ENCODE data around the gene C1orf53.

DNA sequence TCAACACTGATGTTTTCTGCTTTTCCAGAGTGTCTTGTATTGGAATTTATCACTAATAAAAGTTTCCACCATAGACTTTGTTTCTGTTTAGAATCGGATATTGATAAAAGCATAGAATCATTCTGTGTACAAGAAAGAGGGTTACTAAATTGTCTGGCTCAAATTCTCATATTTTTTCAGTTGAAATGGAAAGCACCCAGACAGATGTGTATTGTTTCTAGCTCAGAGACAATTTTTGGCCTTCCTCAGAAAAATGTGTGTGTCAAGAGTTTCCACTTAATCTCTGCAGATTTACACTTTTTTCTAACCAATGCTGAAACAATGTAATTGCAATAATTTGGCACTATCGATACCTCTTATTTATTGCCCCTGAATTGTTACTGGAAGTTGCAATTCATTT, 35.0 kb downstream of the C1orf53 start:
- TF ChIP-seq, protein P1, sequence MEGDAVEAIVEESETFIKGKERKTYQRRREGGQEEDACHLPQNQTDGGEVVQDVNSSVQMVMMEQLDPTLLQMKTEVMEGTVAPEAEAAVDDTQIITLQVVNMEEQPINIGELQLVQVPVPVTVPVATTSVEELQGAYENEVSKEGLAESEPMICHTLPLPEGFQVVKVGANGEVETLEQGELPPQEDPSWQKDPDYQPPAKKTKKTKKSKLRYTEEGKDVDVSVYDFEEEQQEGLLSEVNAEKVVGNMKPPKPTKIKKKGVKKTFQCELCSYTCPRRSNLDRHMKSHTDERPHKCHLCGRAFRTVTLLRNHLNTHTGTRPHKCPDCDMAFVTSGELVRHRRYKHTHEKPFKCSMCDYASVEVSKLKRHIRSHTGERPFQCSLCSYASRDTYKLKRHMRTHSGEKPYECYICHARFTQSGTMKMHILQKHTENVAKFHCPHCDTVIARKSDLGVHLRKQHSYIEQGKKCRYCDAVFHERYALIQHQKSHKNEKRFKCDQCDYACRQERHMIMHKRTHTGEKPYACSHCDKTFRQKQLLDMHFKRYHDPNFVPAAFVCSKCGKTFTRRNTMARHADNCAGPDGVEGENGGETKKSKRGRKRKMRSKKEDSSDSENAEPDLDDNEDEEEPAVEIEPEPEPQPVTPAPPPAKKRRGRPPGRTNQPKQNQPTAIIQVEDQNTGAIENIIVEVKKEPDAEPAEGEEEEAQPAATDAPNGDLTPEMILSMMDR (conservative IDR thresholded peaks at IDR 0.05; ENCODE audit: low read length): no peak
- no peak for TF ChIP-seq EZH2phosphoT487 (IDR thresholded peaks at IDR 0.05; ENCODE audit: borderline replicate concordance, low read depth, low read length)

All from OCI-LY7 (cell line).